NOMO-1 treated with dmso at 0.1 percent for 144 hours (cell line): ENCODE measurements around the gene CERK.
"Not testable (repeated sequence)": the region's sequence is repeated elsewhere in the genome, so short reads cannot be mapped to it uniquely, and the experiment has no call there.

ENCODE experiments used
- DNase-seq: peaks from one replicate; lab custom pipeline; 2025; ENCODE audit not compliant: unreplicated experiment; lab: John Stamatoyannopoulos, UW

The CERK gene, protein sequence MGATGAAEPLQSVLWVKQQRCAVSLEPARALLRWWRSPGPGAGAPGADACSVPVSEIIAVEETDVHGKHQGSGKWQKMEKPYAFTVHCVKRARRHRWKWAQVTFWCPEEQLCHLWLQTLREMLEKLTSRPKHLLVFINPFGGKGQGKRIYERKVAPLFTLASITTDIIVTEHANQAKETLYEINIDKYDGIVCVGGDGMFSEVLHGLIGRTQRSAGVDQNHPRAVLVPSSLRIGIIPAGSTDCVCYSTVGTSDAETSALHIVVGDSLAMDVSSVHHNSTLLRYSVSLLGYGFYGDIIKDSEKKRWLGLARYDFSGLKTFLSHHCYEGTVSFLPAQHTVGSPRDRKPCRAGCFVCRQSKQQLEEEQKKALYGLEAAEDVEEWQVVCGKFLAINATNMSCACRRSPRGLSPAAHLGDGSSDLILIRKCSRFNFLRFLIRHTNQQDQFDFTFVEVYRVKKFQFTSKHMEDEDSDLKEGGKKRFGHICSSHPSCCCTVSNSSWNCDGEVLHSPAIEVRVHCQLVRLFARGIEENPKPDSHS

DNA sequence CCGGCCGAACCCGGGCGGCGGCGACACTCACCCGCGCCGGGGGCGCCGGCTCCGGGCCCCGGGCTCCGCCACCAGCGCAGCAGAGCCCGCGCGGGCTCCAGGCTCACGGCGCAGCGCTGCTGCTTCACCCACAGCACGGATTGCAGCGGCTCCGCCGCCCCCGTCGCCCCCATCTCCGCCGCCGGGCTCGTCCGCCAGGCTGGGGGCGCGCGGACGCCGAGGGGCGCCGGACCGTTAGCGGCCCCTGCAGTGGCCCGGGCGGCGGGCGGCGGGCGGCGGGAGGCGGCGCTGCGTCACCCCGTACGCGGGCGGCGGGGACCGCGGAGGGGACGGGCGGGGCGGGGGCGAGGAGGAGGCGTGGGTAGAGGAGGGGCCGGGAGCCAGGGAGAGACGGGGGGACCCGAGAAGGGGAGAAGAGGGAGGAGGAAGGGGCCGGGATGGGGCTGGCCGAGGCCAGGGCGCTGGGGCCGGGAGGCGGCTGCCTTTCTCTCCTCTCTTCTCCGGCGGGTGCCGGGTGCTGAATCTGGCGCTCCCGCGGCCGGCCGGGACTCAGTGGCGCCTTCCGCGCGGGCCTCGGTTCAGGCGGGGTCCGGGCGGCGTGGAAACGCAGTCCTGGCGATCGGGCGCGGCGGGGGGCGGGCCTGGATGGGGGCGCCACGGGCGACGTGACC lies at the start of gene CERK:
CERK (minus strand) TSS at position 277 of the 671 bp plus-strand sequence; CDS start at position 173, 104 bp downstream.
- peak; percentile 60 for DNase-seq

DNA sequence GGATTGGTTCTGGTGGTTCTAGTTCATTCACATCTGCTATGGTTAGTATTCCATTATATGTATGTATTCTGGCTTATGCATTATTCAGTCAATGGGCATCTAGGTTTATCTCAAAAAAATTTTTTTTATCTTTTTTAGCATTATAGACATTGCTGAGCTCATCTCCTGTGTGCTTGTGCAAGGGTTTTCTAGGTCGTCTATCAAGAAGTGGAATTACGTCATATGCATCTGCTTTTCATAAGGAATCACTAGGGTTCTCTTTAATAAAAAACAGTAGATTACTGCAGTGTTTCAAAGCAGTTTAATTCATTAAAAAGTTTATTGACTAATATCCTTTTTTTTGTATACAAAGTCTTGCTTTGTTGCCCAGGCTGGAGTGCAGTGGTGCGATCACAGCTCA lies 45.7 kb upstream of the CERK start:
- DNase-seq: no peak

DNA sequence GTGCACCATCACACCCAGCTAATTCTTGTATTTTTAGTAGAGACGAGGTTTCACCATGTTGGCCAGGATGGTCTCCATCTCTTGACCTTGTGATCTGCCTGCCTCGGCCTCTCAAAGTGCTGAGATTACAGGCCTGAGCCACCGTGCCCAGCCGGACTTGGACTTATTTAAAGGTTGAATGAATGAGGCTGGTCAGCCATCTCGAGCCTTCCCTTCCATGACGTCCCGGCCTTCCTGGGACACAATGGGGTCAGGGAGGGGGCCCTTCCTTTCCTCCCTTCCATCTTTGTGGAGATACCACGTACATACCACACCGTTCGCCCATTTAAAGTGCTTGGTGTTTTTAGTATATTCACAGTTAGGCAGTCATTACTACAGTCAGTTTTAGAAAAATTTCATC lies 44.1 kb upstream of the CERK start:
- DNase-seq: not testable (repeated sequence)

DNA sequence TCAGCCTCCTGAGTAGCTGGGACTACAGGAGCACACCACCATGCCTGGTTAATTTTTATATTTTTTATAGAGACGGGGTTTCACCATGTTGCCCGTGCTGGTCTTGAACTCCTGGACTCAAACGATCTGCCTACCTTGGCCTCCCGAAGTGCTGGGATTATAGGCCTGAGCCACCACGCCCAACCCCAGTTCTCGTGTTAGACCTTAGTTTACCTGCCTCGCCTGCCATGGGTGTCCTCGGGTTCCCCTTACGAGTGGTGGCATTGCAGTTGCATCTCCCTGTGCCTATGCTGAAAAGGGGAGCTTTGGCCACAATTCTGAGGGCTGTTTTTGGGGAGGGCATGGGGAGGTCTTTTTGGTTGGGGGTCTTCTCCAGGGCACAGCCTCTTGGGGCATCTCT lies 43.2 kb upstream of the CERK start:
- DNase-seq: no peak

DNA sequence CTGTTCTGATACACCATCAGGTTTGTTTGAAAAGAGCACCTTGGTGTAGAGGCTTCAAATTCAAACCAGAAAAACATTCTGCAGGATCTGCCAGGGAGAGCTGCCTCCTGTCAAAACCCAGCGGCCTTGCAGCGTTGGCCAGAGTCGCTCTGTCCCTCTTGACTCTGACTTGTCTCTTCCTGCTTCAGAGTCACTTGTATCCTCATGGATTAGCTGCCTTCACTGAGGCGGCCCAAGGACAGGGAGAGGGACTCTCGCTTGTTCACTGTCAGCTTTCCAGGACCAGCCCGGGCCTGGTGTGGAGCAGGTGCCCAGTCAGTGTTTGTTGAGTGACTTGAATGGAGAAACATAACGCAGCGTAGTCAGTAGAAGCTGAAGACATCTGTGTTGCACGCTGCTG lies 42.4 kb upstream of the CERK start:
- DNase-seq: no peak

DNA sequence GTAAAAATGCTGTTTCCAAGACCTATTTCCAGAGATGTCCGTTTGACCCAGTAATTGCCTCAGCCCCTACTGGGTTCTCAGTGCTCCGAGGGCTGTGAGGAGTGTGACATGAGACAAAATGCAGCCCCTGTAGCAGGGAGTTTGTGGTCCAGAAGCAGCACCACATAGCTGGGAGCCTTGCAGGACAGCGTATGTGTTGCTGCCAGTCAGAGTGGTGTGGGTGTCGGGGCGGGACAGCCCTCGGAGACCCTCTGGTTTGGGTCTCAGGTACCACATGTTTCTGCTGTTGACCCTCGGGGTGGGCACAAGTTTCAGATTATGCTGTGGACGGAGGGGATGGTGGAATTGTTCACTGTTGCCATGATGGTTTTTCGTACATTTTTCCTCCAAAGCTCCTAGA lies 41.6 kb upstream of the CERK start:
- DNase-seq: no peak

DNA sequence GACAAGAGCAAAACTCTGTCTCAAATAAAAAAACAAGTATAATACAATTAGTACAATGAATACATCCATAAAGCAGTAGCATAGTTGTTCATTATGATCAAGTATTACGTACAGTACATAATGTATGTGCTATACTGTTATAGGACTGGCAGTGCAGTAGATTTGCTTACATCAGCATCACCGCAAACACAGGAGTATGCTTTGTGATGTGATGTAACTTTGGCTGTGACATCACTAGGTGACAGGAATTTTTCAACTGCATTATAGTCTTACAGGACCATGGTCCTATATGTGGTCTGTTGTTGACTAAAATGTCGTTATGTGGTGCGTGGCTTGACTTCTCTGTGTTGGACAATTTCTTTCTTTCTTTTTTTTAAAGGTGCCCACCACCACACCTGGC lies 41.0 kb upstream of the CERK start:
- DNase-seq: no peak

DNA sequence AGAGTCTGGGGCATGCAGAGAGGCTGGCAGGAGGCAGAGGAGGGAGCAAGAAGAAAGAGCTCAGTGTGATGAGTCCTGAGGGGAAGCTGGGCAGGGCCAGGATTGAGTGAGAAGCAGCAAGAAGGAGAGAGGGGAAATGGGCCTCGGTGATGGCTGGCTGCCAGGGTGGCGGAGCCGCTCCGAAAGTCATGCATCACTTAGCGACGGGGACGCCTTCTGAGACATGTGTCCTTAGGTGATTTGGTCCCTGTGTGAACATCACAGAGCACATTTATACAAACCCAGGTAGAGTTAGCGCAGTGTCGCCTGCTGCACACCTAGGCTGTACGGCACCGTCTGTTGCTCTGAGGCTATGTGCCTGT lies 39.5 kb upstream of the CERK start:
- DNase-seq: no peak

DNA sequence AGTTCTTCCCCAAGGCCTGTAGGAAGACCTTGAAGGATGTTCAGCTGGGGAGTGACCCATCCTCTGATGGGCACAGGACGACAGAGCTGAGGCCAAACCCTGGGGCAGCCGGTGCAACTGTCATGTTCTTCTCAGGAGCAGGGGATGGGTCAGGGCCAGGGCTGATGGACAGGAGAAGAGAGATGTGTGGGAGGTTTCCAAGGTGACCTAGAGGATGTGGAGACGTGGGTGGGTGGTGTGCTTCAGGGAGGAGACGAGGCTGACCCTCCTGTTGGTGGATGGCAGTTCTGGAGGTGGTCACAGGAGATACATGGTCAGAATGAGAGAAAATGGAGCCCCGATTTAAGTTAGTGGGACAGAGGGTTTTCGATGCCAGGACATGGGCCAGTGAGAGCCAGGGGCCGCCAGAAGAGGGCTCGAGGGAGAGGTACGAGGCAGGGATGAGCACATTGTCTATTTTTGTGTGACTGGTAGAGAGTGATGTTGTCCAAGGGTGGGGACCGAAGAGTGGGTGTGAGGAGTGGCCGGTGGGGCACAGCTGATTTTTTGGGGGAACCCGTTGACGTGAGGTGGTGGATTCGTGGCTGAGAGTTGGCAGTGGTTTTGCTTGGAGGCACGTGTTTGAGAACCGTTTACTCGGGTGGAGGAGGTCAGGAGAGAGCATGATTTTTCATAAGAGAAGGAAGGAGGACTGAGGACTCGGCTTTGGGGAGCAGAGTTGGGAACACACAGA lies 39.0 kb upstream of the CERK start:
- DNase-seq: no peak

DNA sequence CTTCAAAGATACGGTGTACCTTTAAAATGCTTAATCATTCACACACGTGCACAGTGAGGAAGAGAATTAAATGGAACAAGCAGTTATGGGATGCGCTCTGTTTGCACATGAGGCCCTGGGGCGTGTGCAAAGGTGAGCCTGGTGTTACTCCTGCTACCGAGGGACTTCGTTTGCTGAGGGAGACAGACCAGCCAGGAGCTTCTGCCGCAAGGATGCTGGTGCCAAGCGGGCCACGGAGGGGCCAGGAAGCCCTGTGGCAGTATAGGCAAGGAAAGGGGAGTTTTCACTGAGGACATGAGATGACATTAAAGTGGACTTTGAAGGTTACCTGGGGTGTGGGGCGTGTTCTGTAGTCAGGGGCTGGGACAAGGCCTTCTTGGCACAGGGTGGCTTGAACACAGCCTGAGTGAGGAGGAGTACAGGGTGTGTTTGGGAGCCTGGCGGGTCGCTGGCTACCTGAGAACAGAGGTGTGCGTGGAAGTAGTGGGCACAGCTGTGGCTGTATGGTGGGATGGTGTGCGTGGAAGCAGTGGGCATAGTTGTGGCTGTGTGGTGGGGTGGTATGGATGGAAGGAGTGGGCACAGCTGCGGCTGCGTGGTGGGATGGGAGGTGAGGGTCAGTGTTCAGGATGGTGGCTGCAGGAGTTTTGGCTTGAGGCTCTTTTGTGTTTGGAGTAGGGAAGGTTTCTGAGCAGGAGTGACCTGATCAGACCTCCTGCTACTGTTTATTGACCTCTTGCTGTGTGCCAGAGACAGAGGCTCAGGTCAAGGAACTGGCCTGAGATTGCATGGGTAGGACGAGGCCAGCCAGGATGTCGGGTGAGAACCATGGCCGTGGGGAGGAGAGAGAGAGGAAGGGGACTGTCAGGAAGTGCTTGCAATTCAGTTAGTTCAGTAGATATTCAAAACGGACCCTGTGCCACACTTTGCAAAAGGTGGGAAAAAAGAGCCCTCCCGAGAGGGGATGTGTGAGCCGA lies 38.1 kb upstream of the CERK start:
- no peak for DNase-seq

DNA sequence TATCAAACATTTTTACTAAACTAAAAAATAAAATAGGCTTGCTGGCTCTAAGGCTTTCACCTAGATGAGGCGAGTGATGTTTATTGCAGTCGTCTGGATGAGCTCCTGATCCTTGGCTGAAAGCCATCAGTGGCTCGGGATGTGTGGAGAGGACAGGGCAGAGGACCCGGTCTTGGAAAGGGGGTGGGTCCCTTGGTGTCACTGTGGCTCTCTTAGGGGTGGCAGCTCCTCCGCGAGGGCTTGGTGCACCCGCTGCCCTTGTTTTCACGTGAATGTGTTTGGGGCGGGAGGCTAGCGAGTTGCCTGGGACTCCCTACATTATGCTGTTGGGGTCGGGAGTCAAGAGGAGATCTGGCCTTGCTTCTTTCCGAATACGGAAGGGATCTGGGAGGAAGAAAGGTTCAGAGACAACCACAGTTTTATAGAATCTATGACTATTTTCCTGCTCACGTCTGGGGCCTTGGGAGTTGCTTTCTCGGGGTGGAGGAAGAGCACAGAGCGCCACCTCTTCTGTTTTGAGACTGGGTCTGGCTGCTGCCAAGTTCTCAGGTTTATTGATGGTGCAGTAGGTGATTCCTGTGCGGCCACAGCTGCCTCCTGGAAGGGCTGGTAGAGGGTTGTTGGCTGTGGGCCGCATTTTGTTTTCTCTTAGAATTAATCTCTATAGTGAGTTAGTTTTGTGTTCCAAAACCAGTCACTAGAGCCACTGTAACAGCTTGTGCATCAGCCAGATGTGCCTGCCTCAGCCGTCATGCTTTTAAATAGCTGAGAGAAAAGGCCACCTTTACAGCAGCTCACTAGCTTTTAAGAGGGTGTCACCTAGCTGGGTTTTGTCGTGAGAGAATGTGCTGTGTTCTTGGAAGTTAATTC lies 37.2 kb upstream of the CERK start:
- DNase-seq: no peak

DNA sequence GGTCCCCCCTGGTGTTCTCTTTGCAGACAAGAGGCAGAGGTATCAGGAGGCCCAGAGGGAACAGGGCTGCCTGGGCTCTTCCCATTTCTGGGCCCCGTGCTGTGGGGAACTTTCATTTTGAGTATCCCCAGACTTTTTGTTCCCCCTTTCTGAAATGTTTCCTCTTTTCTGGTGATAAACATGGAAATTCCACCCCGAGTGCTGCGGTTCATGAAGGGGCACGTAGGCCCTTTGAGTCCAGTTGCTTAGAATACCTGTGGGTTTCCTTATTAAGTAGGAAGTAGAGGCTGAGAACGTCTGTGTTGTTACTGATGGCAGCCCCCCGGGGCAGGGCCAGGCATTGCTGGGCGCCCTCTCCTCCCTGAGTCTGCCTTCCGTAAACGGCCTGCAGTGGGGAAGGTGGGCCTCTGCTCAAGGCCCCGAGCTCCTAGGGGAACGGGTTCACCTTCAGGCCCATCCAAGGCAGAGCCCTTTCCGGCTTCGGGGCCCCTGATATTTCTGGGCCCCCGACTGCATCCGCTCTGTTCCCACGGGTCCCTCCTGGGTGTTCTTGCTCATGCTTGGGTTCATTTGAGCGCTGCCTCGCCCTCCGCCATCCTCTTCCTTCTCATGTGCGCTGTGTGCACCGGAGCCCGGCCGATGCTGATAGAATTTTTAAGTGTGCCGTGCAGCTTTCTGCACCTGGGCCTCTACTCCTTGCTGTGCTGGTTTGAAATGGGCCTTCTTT lies 36.4 kb upstream of the CERK start:
- peak; percentile 53 for DNase-seq

DNA sequence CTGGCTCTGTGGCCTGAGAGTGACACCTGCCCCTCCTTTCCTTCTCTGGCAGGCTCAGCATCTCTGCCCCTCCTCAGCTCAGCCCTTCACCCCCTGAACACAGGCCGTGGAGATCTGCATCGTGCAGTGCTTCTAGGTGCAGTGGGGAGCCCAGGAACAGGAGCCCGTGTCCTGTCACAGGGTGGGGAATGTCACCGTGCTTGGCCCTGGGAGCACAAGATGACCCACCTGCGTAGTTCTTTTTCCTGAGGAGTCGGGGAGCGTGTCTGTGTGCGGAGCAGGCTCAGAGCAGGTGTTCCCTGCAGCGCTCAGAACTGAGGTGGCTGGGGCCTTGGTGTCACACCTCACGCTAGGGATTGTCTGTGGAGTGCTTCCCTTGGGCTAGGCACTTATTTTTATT lies 35.0 kb upstream of the CERK start:
- DNase-seq: no peak

DNA sequence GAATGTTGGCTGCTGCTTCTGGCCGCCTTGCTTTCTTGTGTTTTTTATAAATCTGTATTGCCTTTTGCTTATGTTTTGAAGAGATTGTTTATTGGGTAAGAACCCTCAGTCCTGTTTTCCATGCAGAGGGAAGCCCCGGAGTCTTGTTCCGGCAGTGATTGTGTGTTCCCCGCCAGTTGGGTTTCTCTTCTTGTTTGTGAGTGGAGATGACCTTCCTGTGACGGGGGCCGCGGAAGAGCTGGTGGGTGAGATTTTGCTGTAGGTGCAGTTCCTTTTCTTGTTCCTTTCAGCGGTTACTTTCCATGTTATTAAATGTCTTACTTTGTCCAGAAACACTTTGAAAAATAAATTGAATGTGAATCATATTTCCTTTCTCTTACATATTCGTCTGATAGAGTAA lies 32.7 kb upstream of the CERK start:
- no peak for DNase-seq

DNA sequence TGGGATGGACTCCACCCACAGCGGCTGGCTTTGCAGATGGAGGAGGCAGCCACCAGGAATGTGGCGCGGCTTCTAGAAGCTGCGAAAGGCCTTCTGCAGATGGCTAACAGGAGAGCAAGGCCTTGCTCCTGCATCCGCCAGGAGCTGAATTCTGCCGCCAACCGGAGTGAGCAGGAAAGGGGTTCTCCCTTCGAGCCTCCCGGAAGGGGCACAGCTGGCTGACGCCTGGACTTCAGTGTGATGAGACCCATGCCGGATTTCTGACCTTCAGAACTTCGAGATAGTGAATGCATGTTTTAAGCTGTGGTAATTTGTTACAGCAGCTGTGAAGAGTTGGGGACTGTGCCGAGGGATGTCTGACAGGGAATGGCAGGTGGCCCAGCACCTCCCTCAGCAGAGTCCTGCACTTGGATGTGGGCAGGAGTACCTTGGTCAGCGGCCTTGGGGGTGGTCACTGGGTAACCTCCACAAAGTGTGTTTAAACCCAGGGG lies 32.1 kb upstream of the CERK start:
- DNase-seq: no peak

DNA sequence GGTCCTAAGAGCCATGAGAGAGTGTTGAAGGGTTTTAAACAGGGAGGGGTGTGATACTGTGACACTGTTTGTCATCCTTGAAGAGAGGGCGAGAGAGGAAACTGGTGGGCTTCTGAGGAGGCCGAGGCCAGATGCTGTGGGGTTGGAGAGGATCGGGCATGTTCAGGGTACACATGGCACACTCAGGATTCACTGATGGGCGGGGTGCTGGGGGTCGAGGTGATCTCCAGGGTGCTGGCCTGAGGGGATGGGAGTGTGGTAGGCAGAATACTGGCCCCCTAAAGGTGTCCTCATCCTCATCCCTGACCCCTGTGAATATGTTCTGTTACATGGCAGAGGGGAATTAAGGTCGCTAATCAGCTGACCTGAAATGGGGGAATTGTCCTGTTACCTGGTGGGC lies 31.7 kb upstream of the CERK start:
- no peak for DNase-seq

DNA sequence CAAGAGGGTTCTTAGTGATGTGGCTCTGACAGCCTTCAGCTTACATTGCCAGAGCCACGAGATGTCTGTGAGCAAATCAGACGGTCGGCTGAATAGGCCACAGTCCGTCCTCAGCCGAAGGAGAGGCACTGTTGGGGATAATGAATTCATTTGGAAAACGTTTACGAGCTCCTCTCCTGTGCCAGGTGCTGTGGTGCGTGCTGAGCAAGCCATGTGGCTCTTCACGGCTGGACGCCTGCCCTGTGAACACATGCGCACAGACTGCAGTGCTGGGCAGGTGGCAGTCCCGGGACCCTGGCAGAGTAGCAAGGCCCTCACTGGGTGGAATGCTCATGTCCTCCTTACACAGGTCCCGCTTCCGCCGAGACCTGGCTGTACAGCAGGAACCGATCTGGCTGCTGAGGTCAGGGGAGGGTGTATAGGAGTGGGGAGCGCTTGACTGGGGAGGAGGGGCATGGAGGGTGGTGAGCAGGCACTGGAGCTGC lies 31.2 kb upstream of the CERK start:
- DNase-seq: no peak

DNA sequence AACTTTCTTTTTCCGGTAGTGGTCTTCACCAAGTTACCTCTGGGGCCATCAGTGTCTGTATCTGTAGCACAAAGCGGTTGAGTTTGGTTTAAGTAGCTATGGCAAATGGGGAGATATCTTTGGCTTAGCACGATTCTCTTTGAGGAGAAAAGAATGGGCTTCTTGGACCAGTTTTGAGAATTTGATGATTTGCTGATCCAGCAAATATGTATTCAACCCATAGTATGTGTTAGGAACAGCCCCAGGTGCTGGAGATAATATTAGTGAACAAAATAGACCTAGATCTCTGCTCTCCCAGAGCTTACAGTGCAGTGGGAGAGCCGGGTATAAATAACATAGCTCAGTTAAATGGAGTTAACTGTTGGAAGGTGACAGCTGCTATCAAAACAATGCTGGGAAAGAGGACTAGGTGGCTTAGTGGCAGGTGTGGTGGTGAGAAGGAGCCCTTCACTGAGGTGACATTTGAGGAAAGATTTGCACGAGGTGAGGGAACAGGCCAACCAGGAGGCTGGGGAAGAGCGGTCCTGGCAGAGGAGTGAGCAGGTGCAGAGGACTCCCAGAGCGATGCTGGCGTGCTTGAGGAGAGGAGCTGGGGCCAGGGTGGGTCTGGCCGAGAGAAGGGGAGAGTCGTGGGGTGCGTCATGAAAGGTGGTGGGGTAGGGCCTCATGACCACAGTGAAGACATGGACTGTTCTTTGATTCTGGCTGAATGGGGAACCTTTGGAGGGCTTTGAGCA lies 29.4 kb upstream of the CERK start:
- DNase-seq: no peak
